Stomach smooth muscle (tissue), 2 donors: ENCODE data around the gene C2orf92.

Experiments
- H3K27ac ChIP-seq: one replicate; pipeline ENCODE4 v1.7.0; 2013; ENCODE audit warnings: mild to moderate bottlenecking, low read length, inconsistent platforms
- H3K27me3 ChIP-seq, 2 donors: one replicate each; pipeline ENCODE4 v1.7.0; 2013; ENCODE audit warnings: low read length in 2 of 2; ENCODE audit not compliant: insufficient read depth in 2 of 2, control insufficient read depth in 1 of 2
- H3K36me3 ChIP-seq, 2 donors: one replicate each; pipeline ENCODE4 v1.7.0; 2013; ENCODE audit warnings: low read length in 2 of 2; ENCODE audit not compliant: control insufficient read depth in 2 of 2, insufficient read depth in 2 of 2
- H3K4me1 ChIP-seq: one replicate; pipeline ENCODE4 v1.7.0; 2013; ENCODE audit warnings: low read length; ENCODE audit not compliant: control insufficient read depth, insufficient read depth
- H3K4me3 ChIP-seq, 2 donors: one replicate each; pipeline ENCODE4 v1.7.0; 2013; ENCODE audit warnings: low read length in 2 of 2
- H3K9ac ChIP-seq, 2 donors: one replicate each; pipeline ENCODE4 v1.7.0; 2013; ENCODE audit warnings: low read length in 2 of 2, mild to moderate bottlenecking in 1 of 2
- H3K9me3 ChIP-seq, 2 donors: one replicate each; pipeline ENCODE4 v1.7.0; 2013; ENCODE audit warnings: low read length in 2 of 2; ENCODE audit not compliant: control insufficient read depth in 2 of 2
- donor health status: healthy.
- donor health status: Pancreatic carcinoma.

Gene C2orf92

DNA sequence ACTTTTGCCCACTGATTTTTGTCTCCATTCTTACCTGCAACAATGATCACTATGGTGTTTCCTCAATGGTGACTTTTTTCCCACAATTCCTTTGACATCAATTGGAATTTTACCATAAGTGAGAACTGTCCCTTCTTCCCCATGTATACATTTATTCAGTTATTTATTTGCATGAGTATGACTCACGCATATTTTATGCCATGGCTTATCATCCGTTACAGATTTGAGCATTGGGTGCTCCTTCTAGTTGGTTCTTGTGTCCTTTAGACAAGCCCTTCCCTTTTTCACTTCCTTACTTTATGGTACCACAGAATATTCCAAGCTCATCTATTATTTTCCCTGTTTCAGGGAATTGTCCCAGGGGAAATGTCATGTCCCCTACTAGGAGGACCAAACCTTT lies 16.0 kb upstream of the C2orf92 start:
- no peak overlapping the region for H3K4me3 ChIP-seq
- no peak overlapping the region for H3K27ac ChIP-seq
- no peak overlapping the region for H3K9ac ChIP-seq
- no peaks in the 10 kb centered on the region for H3K4me1 ChIP-seq
- H3K27me3 ChIP-seq: no peaks in the 10 kb centered on the region
- peaks cover 0 to 5% of the 10 kb centered on the region in 2 donors for H3K9me3 ChIP-seq
- H3K36me3 ChIP-seq: peaks cover 21 to 48% of the 10 kb centered on the region in 2 donors

DNA sequence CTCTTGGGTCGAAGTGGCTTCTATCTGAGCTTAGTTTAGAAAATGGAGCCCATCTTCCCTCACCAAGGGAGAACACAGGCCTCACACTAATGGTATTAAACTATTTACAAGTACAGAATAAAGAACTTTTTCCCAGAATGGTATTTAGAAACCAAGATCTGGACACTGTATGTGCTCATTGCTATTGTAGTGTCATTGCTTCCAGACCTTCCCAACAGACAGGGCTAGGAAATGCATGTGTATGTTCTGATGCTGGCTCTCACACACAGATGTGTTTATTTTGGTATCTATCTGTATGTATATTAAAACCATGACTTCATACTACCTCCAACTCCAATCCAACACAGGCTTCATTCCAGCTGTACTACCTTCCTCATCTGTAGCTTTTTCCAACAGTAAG lies 15.6 kb upstream of the C2orf92 start:
- H3K27me3 ChIP-seq: no peaks in the 10 kb centered on the region
- no peak overlapping the region for H3K27ac ChIP-seq
- no peak overlapping the region for H3K9ac ChIP-seq
- no peak overlapping the region for H3K4me3 ChIP-seq
- H3K36me3 ChIP-seq: peaks cover 19 to 49% of the 10 kb centered on the region in 2 donors
- H3K4me1 ChIP-seq: no peaks in the 10 kb centered on the region
- H3K9me3 ChIP-seq: peaks cover 0 to 5% of the 10 kb centered on the region in 2 donors

DNA sequence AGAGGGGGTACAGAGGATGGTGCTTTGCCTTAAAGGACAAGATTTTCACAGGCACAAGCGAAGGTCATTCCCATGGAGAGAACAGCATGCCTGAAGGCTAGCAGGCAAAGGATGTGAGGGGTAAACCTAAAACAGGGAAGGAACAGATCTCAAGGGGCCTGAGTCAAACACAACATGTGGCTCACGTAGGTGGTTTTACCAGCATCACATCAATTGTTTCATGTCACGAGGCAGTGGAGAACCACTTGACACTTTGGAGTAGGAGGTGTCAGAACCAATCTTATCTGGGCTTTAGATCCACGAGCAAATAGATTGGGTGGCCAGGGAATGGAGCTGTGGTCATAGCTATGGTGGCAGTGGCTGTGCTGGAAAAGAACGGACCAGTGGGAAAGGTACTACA lies 15.2 kb upstream of the C2orf92 start:
- Histone ChIP-seq H3K36me3 (peaks cover 15 to 48% of the 10 kb centered on the region in 2 donors), H3K27ac (no peak overlapping the region), H3K4me3 (no peak overlapping the region), H3K27me3 (no peaks in the 10 kb centered on the region), H3K4me1 (no peaks in the 10 kb centered on the region), H3K9me3 (peaks cover 0 to 5% of the 10 kb centered on the region in 2 donors), H3K9ac (no peak overlapping the region)

DNA sequence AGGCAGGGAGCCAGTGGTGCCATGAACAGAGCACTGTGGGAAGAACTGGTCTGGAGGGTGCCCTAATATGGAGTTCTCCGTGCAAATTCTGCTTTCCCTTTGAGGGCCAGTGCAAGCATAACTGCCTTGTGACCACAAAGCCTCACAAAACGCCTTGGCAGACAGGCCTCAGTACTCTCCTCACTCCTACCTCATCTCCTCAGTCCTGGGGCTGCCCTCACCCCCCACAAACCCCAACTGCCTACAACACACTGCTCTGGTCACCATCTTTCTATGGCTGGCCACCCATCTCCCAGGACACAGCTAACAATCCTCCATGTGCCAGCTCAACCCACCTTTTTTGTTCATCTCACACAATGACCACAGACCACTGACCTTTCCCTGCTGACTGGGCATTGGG lies 14.7 kb upstream of the C2orf92 start:
- Histone ChIP-seq H3K4me3 (no peak overlapping the region), H3K9me3 (peaks cover 0 to 5% of the 10 kb centered on the region in 2 donors), H3K4me1 (peaks cover under 1% of the 10 kb centered on the region), H3K27me3 (no peaks in the 10 kb centered on the region), H3K27ac (no peak overlapping the region), H3K9ac (no peak overlapping the region), H3K36me3 (peaks cover 15 to 45% of the 10 kb centered on the region in 2 donors)

DNA sequence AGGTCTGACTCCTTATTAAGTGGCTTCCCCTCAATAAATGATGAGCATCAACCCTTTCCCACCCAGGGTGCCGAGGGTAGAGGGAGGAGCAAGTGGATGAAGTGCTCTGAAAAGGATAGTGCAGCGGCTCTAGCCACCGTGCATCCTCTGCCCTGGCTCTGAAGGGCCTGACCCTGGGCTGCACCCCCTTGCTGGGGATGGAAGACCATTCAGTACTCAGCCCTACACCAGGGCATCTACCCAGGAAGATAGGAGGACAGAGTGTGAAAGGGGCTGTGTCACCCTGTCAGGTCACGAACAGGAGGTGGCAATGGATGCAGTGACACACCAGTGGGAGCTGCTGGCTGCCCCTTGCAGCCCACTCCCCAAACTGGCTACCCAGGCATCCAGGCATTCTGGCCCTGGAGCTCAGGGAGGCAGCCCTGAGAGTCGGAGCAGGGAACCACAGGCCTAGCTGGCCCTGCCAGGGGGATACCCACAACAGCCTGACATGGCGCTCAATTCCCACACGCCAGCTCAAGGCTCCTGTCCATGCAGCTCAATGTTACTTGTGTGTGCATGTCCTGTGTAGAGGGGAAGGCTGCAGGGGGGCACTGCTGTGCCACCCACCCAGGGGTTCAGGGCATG lies 13.3 kb upstream of the C2orf92 start:
- no peak overlapping the region for H3K27ac ChIP-seq
- no peak overlapping the region for H3K9ac ChIP-seq
- H3K27me3 ChIP-seq: no peaks in the 10 kb centered on the region
- peaks cover 9 to 44% of the 10 kb centered on the region in 2 donors for H3K36me3 ChIP-seq
- peaks cover 0 to 5% of the 10 kb centered on the region in 2 donors for H3K9me3 ChIP-seq
- H3K4me3 ChIP-seq: no peak overlapping the region
- H3K4me1 ChIP-seq: peaks cover 12% of the 10 kb centered on the region

DNA sequence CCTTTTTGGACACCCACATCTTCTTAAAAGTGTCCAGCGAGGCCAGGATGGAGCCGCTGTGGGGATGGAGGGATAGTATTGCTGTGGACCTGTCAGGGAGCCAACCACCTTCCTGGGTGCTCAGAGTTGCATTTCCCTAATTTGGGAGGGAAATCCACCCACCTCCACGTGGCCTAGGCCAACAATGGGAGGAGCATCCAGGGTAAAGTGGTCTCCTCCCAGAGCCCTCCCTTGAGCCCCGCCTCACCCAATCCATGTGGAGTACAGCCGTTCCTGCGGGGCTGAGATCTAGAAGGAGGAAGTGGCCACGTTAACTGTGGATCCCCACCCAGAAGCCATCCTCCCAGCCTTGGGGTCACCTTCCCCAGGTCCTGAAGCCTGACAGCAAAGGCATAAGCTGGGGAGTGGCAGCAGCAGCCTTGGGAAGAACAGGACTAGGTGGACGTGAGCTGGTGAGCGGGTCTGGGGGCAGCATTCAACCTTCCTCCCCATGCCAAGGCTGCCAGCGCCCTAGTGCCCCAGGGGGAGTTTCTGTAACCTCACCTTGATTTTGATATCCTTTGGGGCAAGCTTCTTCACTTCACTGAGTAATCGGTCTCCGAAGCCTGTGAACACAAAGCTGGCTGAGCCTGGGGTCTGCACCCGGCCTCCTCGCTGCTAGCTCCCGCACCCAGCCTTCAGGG lies 12.5 kb upstream of the C2orf92 start:
- Histone ChIP-seq H3K9me3 (peaks cover 0 to 5% of the 10 kb centered on the region in 2 donors), H3K36me3 (peaks cover 9 to 44% of the 10 kb centered on the region in 2 donors), H3K27ac (no peak overlapping the region), H3K27me3 (no peaks in the 10 kb centered on the region), H3K9ac (no peak overlapping the region), H3K4me1 (peaks cover 20% of the 10 kb centered on the region), H3K4me3 (no peak overlapping the region)

DNA sequence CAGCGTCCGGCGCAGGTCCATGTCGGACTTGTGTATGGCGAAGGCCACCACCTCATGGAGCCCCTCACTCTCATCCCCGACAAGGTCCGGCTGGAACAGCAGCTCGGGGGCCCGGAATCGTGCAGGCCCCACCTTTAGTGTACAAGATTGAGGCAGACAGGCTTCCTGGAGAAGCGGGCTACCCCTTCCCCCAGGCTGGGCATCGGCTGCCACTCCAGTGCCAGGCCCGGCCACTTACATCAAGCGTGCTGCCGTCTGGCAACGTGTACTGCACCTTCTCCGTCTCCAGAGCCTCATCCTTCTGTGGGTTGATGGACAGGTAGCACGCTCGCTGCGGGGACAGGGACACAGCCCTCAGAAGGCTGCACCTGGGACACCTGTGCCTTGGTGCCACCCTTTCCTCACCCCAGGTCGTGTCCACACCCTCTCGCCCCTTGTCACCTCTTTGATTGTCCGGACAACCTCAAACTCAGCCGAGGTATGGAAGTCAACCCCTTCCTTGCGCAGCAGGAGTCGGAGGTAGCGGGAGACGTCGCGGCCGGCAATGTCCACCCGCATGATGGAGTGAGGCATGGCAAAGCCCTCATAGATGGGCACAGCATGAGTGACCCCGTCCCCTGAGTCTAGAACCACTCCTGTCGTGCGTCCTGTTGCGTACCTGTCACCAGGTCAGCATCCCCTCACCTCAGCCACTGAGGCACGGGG lies 11.4 kb upstream of the C2orf92 start:
- peaks cover 0 to 5% of the 10 kb centered on the region in 2 donors for H3K9me3 ChIP-seq
- H3K36me3 ChIP-seq: peaks cover 9 to 44% of the 10 kb centered on the region in 2 donors
- no peak overlapping the region for H3K4me3 ChIP-seq
- no peak overlapping the region for H3K27ac ChIP-seq
- peaks cover 30% of the 10 kb centered on the region for H3K4me1 ChIP-seq
- H3K27me3 ChIP-seq: no peaks in the 10 kb centered on the region
- H3K9ac ChIP-seq: no peak overlapping the region

DNA sequence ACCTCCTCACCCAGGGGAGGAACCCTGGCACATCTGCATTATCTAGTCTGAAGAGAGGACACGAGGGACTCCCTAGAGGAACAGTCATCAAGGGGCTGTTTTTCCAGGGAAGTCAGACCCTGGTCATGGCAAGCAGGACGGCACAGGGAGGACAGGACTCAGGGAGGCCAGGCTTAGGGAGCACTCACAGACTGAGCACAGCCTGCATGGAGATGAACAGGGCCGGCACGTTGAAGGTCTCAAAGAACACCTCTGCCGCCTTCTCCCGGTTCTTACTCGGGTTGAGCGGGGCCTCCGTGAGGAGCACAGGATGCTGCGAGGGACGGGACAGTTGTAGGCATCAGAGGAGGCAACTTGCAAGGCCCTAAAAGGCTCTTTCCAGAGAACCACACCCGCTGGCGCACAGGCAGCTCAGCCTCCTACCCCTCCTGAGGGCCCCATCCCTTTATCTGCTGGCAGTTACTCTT lies 10.8 kb upstream of the C2orf92 start:
- Histone ChIP-seq H3K4me3 (no peak overlapping the region), H3K9ac (no peak overlapping the region), H3K4me1 (peaks cover 32% of the 10 kb centered on the region), H3K9me3 (peaks cover 0 to 4% of the 10 kb centered on the region in 2 donors), H3K27me3 (no peaks in the 10 kb centered on the region), H3K36me3 (peaks cover 9 to 43% of the 10 kb centered on the region in 2 donors), H3K27ac (no peak overlapping the region)

DNA sequence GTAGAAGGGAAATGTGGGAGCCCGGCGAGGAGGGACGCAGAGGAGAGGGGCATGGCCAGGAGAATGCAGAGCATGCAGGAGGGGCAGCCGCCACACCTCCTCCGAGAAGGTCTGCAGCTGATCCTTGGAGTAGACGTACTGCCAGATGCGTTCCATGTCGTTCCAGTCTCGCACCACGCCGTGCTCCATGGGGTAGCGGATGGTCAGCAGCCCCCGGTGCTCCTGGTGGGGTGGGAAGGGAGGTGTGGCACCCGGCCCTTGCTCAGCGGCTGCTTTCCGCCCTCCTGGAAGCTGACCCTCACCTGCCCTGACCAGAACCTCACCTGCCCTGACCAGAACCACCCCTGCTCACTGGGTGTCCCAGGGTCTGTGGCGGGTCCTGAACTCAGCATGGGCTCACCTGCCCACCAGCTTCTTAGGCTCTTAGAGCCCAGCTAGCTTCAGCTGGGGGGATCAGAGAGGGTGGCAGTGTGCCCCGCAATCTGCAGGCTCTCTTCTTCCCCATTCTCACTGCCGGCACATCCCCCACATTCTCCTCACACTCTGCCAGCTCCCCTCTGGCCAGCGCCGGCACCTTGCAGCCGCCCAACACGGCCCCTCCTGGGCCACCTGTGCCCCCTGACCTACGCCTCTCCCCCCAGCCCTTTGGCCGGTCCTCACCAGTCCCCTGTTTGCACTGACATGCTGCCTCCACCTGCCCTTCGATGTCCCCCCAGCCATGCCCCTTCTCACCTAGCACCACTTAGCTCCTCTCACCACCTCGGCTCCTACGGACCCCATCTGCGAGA lies 10.1 kb upstream of the C2orf92 start:
- Histone ChIP-seq H3K4me3 (no peak overlapping the region), H3K9me3 (no peaks in the 10 kb centered on the region), H3K4me1 (peaks cover 32% of the 10 kb centered on the region), H3K27ac (no peak overlapping the region), H3K9ac (no peak overlapping the region), H3K36me3 (peaks cover 9 to 36% of the 10 kb centered on the region in 2 donors), H3K27me3 (no peaks in the 10 kb centered on the region)

DNA sequence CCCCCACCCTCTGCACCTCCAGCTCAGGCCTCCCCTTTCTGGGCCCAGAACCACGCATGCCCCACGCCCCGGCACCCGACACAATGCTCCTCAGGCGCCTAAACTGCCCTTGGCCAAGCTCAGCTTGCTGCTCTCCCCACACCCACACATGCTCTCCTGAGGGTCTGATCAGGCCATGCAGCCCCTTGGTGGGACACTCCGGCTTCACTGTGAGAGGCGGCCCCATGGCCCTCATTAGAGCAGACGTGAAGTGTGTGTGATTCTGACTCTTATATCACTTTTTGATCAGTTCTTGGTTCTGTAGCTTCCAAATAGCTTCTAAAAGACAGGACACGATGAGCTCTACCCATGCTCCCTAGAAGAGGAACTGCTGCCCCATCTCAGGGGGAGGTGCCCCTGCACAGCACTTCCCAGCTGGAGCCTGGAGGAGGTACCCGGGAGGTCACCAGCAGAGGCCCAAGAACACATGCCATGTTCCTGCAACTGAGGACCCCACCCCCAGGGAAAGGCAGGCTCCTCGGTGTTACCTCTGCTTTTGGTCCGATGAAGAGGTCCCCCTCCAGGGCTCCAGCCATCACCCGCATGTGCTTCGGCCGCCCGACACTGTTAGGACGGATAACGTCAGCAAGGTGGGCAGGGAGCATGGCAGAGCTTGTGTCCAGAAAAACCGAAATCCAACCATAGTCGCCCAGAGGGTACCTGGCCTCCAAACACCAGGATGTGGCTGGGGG lies 9.3 kb upstream of the C2orf92 start:
- no peak overlapping the region for H3K9ac ChIP-seq
- H3K4me3 ChIP-seq: no peak overlapping the region
- no peaks in the 10 kb centered on the region for H3K27me3 ChIP-seq
- peaks cover 32% of the 10 kb centered on the region for H3K4me1 ChIP-seq
- H3K9me3 ChIP-seq: no peaks in the 10 kb centered on the region
- H3K36me3 ChIP-seq: peaks cover 9 to 31% of the 10 kb centered on the region in 2 donors
- H3K27ac ChIP-seq: no peak overlapping the region
